Measurements from ENCODE around the gene DHRSX.
A peak's percentile ranks its signal among the peaks of the same experiment; 100 is the strongest.

Gene DHRSX

GRCh38 chrX:2187352-2188115 lies 313.2 kb downstream of the DHRSX start:
- no peak for DNase-seq

GRCh38 chrX:2185341-2186082 lies 315.3 kb downstream of the DHRSX start:
- no peak for DNase-seq

GRCh38 chrX:2184089-2184488 lies 316.7 kb downstream of the DHRSX start:
- no peak for DNase-seq

- DNase-seq = peak; percentile 13
Measured at GRCh38 chrX:2183193-2183725, 317.5 kb downstream of the DHRSX start.

- no peak for DNase-seq
Measured at GRCh38 chrX:2177541-2177940, 323.2 kb downstream of the DHRSX start.

- DNase-seq = no peak
Measured at GRCh38 chrX:2176733-2177132, 324.0 kb downstream of the DHRSX start.

- no peak for DNase-seq
Measured at GRCh38 chrX:2176274-2176673, 324.5 kb downstream of the DHRSX start.

- no peak for DNase-seq
Measured at GRCh38 chrX:2172359-2172758, 328.4 kb downstream of the DHRSX start.

Measured in fibroblast of skin of abdomen (primary cell).